Activated naive CD4-positive, alpha-beta T cell treated with anti-CD3 and anti-CD28 coated beads, Interleukin-2, amount 10 ng/mL, durations not matched to agents 7 days and 5 days (primary cell): Measurements from ENCODE around the gene GRIP2.

Experiments used
- CTCF ChIA-PET: fragments of 350-600 bp; sonication (Branson Sonifier 250); formaldehyde crosslinking; loops from one replicate; lab custom pipeline; 2021; ENCODE audit warnings: antibody characterized with exemption; lab: Charles Lee
- DNase-seq: peaks from one replicate; pipeline ENCODE4 v3.0.0-alpha.2; 2020
- H3K27ac Mint-ChIP-seq: one replicate; pipeline ENCODE4 v1.8.0; 2021; ENCODE audit warnings: mild to moderate bottlenecking, moderate library complexity, mixed read lengths
- H3K27me3 Mint-ChIP-seq: one replicate; pipeline ENCODE4 v1.8.0; 2021; ENCODE audit warnings: mild to moderate bottlenecking, mixed read lengths
- H3K36me3 Mint-ChIP-seq: one replicate; pipeline ENCODE4 v1.8.0; 2021; ENCODE audit warnings: mixed read lengths
- H3K4me1 Mint-ChIP-seq: one replicate; pipeline ENCODE4 v1.8.0; 2021; ENCODE audit warnings: mixed read lengths
- H3K4me3 Mint-ChIP-seq: one replicate; pipeline ENCODE4 v1.8.0; 2021; ENCODE audit warnings: mild to moderate bottlenecking, moderate library complexity, mixed read lengths
- H3K9me3 Mint-ChIP-seq: one replicate; pipeline ENCODE4 v1.8.0; 2021; ENCODE audit warnings: mixed read lengths

Gene GRIP2

GRCh38 chr3:14465425-14465824 lies 74.7 kb downstream of the GRIP2 start:
- H3K27me3 Mint-ChIP-seq: no peaks in the 10 kb centered on the region
- H3K27ac Mint-ChIP-seq: no peak overlapping the region
- CTCF ChIA-PET: interaction anchor here (0.7 kb wide), 1 partner anchor 215 kb away, joined by 4 read pairs; no protein-coding TSS in a partner anchor
- peaks cover 18% of the 10 kb centered on the region for H3K36me3 Mint-ChIP-seq
- no peak overlapping the region for H3K4me3 Mint-ChIP-seq
- no peaks in the 10 kb centered on the region for H3K9me3 Mint-ChIP-seq
- DNase-seq: no peak
- H3K4me1 Mint-ChIP-seq: peaks cover 2% of the 10 kb centered on the region

DNA sequence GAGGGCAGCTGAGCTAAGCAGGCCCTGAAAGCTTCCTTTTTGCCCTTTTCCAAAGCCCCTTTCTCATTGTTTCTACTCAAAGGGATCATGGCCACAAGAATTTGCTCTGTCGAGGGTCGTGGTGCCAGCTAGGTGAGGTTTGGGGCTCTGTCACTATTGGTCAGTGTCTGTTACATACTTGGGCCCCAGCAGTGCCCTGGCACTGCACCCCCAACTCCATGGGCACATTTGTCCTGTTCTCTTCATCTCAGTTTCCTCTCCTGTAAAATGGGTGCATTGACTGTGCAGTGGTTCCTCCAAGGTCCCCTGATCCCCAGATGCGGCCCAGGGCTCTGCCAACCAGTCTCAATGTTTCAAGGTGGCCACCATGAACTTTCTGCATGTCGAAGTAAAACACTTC lies 75.6 kb downstream of the GRIP2 start:
- DNase-seq: no peak
- Mint-ChIP-seq H3K36me3 (peaks cover 24% of the 10 kb centered on the region), H3K4me1 (peaks cover 4% of the 10 kb centered on the region), H3K9me3 (no peaks in the 10 kb centered on the region), H3K27ac (no peak overlapping the region), H3K27me3 (no peaks in the 10 kb centered on the region), H3K4me3 (no peak overlapping the region)
- CTCF ChIA-PET: interaction anchor here (3.6 kb wide), 1 partner anchor 203 kb away, joined by 17 read pairs; no protein-coding TSS in a partner anchor

- H3K36me3 Mint-ChIP-seq: peaks cover 24% of the 10 kb centered on the region
- CTCF ChIA-PET: interaction anchor here (3.6 kb wide), 1 partner anchor 203 kb away, joined by 17 read pairs; no protein-coding TSS in a partner anchor
- no peaks in the 10 kb centered on the region for H3K9me3 Mint-ChIP-seq
These were observed 76.0 kb downstream of the GRIP2 start for GRCh38 chr3:14464141-14464465.

GRCh38 chr3:14463330-14464140 lies 76.6 kb downstream of the GRIP2 start:
- no peak for DNase-seq
- Mint-ChIP-seq H3K27me3 (no peaks in the 10 kb centered on the region), H3K36me3 (peaks cover 22% of the 10 kb centered on the region), H3K4me1 (peaks cover 4% of the 10 kb centered on the region), H3K27ac (peak overlapping the region; percentile 42), H3K4me3 (no peak overlapping the region), H3K9me3 (no peaks in the 10 kb centered on the region)
- CTCF ChIA-PET: interaction anchor here (0.6 to 3.6 kb wide), 13 partner anchors 10 to 567 kb away, joined by 3 to 27 read pairs (median 5); partner anchors contain the start of gene SLC6A6

More at GRCh38 chr3:14464141-14464465, 76.0 kb downstream of the GRIP2 start:
- Mint-ChIP-seq H3K4me1 (peaks cover 4% of the 10 kb centered on the region), H3K27ac (no peak overlapping the region), H3K4me3 (no peak overlapping the region), H3K27me3 (no peaks in the 10 kb centered on the region)
- no peak for DNase-seq

- no peaks in the 10 kb centered on the region for H3K9me3 Mint-ChIP-seq
- DNase-seq: no peak
- CTCF ChIA-PET: interaction anchor here (0.6 to 3.6 kb wide), 19 partner anchors 8 to 566 kb away, joined by 3 to 27 read pairs (median 4); partner anchors contain the start of gene SLC6A6
- peaks cover 4% of the 10 kb centered on the region for H3K4me1 Mint-ChIP-seq
- no peaks in the 10 kb centered on the region for H3K27me3 Mint-ChIP-seq
- no peak overlapping the region for H3K27ac Mint-ChIP-seq
- H3K4me3 Mint-ChIP-seq: no peak overlapping the region
- H3K36me3 Mint-ChIP-seq: peaks cover 18% of the 10 kb centered on the region
These were observed 77.4 kb downstream of the GRIP2 start for GRCh38 chr3:14462738-14463137.

DNA sequence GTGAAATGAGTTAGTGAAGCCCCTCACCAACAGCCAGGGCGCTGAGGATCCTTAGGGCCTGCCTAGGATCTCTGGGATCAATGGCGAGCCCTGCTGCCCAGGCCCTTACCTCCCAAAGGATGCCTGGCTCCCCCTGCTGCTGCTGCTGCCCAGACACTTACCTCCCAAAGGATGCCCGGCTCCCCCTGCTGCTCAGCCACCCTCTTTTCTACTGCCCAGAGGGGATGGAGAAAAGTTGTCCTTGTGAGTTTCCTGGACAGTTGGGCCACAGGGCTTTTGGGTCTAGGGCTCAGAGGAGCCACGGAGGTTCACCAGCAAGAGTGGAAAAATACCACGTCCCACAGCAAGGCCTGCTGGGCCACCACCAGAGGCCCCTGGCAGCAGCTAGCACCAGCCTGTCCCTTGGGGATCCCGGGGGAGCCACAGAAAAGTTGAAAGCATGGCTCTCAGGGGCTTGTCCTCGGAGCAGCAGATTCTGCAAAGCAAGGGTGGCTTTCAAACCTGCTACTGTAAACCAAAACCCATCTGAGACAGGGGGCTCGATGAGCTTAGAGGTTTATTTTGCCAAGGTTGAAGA lies 78.3 kb downstream of the GRIP2 start:
- CTCF ChIA-PET: interaction anchor here (0.6 to 3.6 kb wide), 27 partner anchors 8 to 565 kb away, joined by 3 to 27 read pairs (median 4); partner anchors contain the start of gene SLC6A6
- Mint-ChIP-seq H3K27ac (peak overlapping the region; percentile 74), H3K27me3 (no peaks in the 10 kb centered on the region), H3K4me1 (peaks cover 4% of the 10 kb centered on the region), H3K4me3 (no peak overlapping the region), H3K9me3 (no peaks in the 10 kb centered on the region), H3K36me3 (peaks cover 18% of the 10 kb centered on the region)
- DNase-seq: peak; percentile 62

- H3K36me3 Mint-ChIP-seq: peaks cover 18% of the 10 kb centered on the region
- no peak for DNase-seq
- H3K4me1 Mint-ChIP-seq: peaks cover 4% of the 10 kb centered on the region
- H3K27me3 Mint-ChIP-seq: no peaks in the 10 kb centered on the region
- no peaks in the 10 kb centered on the region for H3K9me3 Mint-ChIP-seq
- CTCF ChIA-PET: interaction anchor here (0.7 to 3.6 kb wide), 19 partner anchors 29 to 564 kb away, joined by 3 to 27 read pairs (median 5); partner anchors contain the start of gene SLC6A6
- H3K4me3 Mint-ChIP-seq: no peak overlapping the region
- H3K27ac Mint-ChIP-seq: no peak overlapping the region
These were observed 79.0 kb downstream of the GRIP2 start for GRCh38 chr3:14461006-14461747.

- CTCF ChIA-PET: interaction anchor here (0.9 to 3.4 kb wide), 11 partner anchors 28 to 257 kb away, joined by 4 to 27 read pairs (median 10); partner anchors contain the start of gene SLC6A6
- peak overlapping the region; percentile 3 for H3K27ac Mint-ChIP-seq
- H3K9me3 Mint-ChIP-seq: no peaks in the 10 kb centered on the region
- H3K36me3 Mint-ChIP-seq: peaks cover 18% of the 10 kb centered on the region
- no peak for DNase-seq
- no peaks in the 10 kb centered on the region for H3K27me3 Mint-ChIP-seq
- H3K4me3 Mint-ChIP-seq: no peak overlapping the region
- peaks cover 4% of the 10 kb centered on the region for H3K4me1 Mint-ChIP-seq
These were observed 79.7 kb downstream of the GRIP2 start for GRCh38 chr3:14460342-14461005.

DNA sequence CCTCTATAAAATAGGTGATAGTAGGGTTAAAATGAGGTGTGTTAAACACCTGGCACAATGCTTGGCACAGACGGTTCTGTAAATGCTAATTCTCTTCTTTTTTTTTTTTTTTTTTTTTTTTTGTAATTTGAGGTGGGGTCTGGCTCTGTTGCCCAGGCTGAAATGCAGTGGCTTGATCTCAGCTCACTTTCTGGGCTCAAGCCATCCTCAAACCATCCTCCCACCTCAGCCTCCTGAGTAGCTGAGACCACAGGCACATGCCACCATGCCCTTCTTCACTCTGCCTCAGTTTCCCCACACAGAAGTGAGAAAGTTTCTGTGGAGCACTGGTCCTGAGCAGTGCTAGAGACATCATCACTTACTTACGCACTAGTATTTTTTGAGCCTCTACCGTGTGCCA lies 80.4 kb downstream of the GRIP2 start:
- Mint-ChIP-seq H3K36me3 (peaks cover 18% of the 10 kb centered on the region), H3K4me3 (no peak overlapping the region), H3K27ac (peak overlapping the region; percentile 60), H3K27me3 (no peaks in the 10 kb centered on the region), H3K9me3 (no peaks in the 10 kb centered on the region), H3K4me1 (peaks cover 4% of the 10 kb centered on the region)
- DNase-seq: no peak
- CTCF ChIA-PET: interaction anchor here (2.0 to 3.4 kb wide), 5 partner anchors 28 to 256 kb away, joined by 9 to 27 read pairs (median 10); no protein-coding TSS in a partner anchor

- Mint-ChIP-seq H3K4me1 (peaks cover 4% of the 10 kb centered on the region), H3K9me3 (no peaks in the 10 kb centered on the region), H3K4me3 (no peak overlapping the region), H3K27ac (peak overlapping the region; percentile 60), H3K27me3 (no peaks in the 10 kb centered on the region), H3K36me3 (peaks cover 18% of the 10 kb centered on the region)
- CTCF ChIA-PET: interaction anchor here (0.9 to 2.8 kb wide), 6 partner anchors 8 to 256 kb away, joined by 3 to 11 read pairs (median 10); no protein-coding TSS in a partner anchor
- DNase-seq: no peak
These were observed 80.8 kb downstream of the GRIP2 start for GRCh38 chr3:14459384-14459783.

- no peak for DNase-seq
- no peak overlapping the region for H3K4me3 Mint-ChIP-seq
- H3K9me3 Mint-ChIP-seq: no peaks in the 10 kb centered on the region
- CTCF ChIA-PET: interaction anchor here (0.6 to 2.8 kb wide), 11 partner anchors 8 to 255 kb away, joined by 3 to 11 read pairs (median 4); partner anchors contain the start of gene SLC6A6
- H3K4me1 Mint-ChIP-seq: peaks cover 4% of the 10 kb centered on the region
- H3K27me3 Mint-ChIP-seq: no peaks in the 10 kb centered on the region
- no peak overlapping the region for H3K27ac Mint-ChIP-seq
- H3K36me3 Mint-ChIP-seq: peaks cover 19% of the 10 kb centered on the region
These were observed 81.5 kb downstream of the GRIP2 start for GRCh38 chr3:14458434-14459275.

- Mint-ChIP-seq H3K4me1 (peaks cover 4% of the 10 kb centered on the region), H3K27ac (no peak overlapping the region), H3K9me3 (no peaks in the 10 kb centered on the region), H3K27me3 (no peaks in the 10 kb centered on the region), H3K36me3 (peaks cover 19% of the 10 kb centered on the region), H3K4me3 (no peak overlapping the region)
- DNase-seq: no peak
- CTCF ChIA-PET: interaction anchor here (0.6 to 2.8 kb wide), 8 partner anchors 10 to 254 kb away, joined by 3 to 11 read pairs (median 9); partner anchors contain the start of gene SLC6A6
These were observed 82.1 kb downstream of the GRIP2 start for GRCh38 chr3:14457999-14458398.
